Myocyte (in vitro differentiated cells): ENCODE measurements around the gene PDSS2. TPM values are rescaled to one million over a fixed set of nuclear protein-coding genes. Genes with fewer than 3 reads are reported as not detected.
"Not testable (repeated sequence)": the region's sequence is repeated elsewhere in the genome, so short reads cannot be mapped to it uniquely, and the experiment has no call there.

Experiments used
- DNase-seq: peaks from one replicate; pipeline ENCODE4 v3.0.0-alpha.2; 2012; ENCODE audit warnings: low read depth
- total RNA-seq: library from RNA; depleted of rRNA; stranded (reverse); fragments of >200 nt; gene quantifications from 2 replicates; pipeline ENCODE4 v1.2.3, GENCODE V29; 2014

The PDSS2 gene
- total RNA-seq, 1 donor from 2014 or later = 87.6 TPM

DNA sequence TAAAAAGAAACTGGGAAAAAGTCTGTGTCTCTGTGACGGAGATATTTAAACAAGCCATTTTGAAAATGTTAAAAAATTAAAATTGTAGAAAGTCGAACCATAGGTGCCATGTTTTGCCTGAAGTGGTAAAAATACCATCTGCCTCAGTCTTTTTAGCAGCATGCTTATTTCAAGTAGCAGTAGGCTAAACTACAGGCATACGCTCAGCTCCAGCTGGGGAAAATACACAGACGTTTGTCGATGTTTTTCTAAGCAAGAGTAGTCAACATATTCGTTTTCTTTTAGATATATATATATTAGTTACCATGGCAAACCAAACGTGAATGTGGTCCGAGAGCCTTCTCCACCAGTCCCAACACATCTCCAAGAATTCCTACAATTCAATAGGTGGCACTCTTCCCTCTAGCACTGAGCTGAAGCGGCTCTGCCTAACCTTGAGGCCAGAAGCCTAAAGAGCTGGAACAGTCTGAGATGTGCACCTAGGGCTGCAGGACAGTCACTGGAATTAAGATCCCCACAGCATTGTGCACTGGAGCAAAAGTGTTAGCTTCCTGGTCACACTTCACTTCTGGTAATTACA is 273.9 kb downstream of the PDSS2 start:
- peak; percentile 9 for DNase-seq

DNA sequence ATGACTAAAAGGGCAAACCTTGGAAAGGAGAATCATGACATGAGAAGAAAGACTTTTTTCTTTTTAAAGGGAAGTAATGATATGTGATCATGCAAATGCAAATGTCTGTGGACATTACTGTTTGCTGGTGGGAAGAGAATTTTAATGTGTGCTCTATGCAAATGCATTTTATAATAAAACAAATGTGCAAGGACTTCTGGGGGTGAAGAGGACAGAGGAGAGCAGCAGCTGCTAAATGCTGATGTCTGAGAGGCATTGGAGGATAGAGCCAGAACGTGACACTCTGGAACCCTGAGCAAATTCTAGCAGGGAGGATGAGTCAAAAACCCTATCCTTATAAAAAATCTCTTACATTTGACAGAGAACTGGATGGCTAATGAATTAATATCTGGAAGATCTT is 274.9 kb downstream of the PDSS2 start:
- DNase-seq = no peak

DNA sequence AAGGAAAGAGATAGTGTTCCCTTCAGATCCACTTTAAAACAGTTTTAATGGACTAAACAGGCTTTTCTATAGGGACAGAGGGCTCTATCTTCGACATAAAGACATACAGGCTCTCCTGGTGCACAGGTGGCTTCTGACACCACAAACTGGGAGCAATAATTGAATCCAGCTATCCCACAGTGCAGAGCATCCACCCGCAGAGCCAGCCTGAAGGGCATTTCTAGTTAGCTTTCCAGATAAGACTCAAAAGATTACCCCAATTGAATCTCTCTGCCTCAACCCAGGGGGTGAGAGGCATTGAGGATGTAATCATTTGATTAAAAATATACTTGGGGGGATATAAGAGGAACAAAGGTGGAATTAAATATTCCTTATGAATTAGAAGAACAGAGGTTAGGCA is 279.3 kb downstream of the PDSS2 start:
- no peak for DNase-seq

DNA sequence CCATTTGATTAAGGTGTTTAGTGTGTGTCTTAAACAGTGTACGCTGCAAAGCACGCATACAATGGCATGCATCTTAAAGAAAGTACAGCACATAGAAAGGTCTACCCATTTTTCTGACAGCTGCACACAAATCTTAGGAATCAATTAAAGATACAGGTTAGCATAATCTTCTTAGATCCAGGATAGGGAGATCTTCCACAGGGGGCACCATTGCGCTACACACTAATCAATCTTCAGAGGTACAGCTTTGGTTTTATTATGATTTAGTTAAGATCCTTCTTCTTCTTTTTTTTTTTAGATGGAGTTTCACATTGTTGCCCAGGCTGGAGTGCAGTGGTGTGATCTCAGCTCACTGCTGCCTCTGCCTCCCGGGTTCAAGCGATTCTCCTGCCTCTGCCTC is 280.4 kb downstream of the PDSS2 start:
- peak; percentile 13 for DNase-seq

DNA sequence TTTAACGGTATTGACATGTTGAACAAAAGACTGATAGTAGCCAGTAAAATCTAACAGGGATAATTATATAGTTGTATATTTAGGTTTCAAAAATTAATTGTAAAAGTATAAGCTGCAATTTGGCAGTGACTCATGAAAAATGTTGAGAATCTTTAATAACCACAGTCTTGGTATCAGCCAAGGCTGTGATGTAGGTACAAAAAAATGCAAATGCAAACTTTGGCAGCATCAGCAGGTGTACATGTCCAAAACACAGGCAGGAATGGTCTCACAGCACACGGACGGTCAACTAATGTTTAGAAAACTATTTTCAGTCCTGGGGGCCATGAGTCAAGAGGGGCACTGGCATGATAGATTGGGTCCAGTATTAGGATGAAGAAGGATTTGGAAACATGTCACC is 285.6 kb downstream of the PDSS2 start:
- DNase-seq = no peak

DNA sequence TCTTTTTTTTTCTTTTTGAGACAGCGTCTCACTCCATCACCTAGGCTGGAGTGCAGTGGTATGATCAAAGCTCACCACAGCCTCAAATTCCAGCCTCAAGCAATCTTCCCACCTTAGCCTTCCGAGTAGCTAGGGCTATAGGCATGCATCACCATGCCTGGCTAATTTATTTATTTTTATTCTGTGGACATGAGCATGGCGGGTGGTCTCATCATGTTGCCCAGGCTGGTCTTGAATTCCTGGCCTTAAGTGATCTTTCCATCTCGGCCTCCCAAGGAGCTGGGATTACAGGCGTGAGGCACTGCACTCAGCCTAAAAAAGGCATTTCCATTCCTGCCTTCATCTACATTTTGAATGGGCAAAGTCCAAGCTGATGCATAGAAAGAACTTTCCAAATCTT is 287.9 kb downstream of the PDSS2 start:
- DNase-seq = no peak

GRCh38 chr6:107164299-107164698 is 295.1 kb downstream of the PDSS2 start:
- DNase-seq = not testable (repeated sequence)

- DNase-seq = no peak
Observed at GRCh38 chr6:107161521-107161920, 297.8 kb downstream of the PDSS2 start.

DNA sequence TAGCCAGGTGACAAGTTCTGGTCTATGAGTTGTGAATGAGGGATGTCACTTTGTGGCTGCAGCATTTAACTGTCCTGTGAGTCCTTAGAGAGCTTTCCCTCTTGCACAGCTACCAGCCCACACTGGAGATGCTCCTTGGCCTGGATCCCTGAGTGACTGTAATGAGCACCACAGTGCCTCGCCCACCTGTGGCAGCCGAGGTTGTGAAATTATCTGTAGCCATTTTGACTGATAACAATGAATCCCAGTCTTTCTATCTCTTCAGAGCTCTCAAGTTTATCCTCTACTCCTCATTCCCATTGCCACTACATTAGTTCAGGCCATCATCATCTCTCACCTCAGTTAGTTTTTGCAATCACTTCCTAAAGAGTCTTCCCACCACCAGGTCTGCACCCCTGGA is 302.7 kb downstream of the PDSS2 start:
- no peak for DNase-seq

DNA sequence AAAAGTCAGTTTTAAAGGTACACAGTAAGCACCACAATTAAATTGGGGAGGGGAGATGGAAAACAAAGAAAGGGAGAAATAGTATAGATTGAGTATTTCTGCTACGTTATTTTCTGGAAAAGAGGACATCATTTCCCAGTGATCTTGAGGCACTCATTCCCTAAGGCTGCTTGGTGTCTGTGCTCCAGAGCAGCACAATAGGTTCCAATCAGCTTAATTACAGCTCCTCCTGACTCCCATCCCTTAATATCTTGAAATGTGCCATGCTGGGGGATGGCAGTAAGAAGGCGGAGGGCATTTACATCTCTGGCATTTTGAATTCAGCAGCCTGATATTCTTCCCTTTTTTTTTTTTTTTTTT is 304.6 kb downstream of the PDSS2 start:
- no peak for DNase-seq

GRCh38 chr6:107154131-107154800 is 305.1 kb downstream of the PDSS2 start:
- DNase-seq = no peak

DNA sequence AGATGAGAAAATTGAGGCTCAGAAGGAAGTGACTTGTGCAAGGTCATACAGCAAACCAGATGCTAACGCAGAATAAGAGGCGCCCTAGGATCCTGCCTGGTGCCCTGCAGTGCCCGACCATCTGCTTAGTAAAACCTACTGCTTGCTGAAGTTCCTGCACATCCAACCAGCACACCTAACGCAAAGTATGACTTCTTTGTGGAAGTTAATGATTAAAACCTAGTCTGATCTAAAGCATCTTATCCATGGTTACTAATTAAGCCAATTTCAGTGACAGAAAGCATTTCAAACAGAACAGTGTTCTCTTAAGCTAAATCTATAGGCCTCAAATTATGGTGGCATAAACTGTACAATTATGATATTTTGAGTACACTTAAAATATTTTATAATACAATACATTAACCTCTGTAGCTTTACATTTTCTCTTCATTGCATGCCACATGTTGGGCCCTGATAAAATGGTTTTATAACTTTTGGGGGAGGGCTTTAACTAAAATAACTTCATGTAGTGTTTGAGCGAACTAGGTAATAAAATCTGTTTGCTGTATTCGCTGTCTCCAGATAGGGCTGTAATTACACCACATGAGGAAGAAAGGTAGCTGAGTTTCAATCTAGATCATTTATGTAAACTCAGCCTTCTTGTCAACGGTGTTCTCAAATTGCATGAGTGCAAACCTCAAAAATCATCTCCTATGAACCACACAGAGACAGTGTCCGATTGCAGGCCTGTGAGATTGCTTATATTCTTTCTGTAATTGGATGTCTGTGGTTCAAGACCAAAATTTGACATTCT is 306.5 kb downstream of the PDSS2 start:
- DNase-seq = peak; percentile 13

DNA sequence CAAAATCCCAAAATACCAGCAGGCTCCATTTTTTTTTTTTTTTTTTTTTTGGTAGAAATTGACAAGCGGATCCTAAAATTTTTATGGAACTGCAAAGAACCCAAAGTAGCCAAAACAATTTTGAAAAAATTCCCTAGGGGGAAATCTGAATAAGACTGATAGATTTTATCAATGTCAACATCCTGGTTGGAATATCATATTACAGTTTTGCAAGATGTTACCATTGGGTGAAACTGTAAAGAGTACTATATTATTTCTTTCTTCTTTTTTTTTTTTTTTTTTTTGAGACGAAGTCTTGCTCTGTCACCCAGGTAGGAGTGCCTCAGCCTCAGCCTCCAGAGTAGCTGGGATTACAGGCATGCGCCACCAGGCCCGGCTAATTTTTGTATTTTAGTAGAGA is 314.7 kb downstream of the PDSS2 start:
- DNase-seq = no peak

DNA sequence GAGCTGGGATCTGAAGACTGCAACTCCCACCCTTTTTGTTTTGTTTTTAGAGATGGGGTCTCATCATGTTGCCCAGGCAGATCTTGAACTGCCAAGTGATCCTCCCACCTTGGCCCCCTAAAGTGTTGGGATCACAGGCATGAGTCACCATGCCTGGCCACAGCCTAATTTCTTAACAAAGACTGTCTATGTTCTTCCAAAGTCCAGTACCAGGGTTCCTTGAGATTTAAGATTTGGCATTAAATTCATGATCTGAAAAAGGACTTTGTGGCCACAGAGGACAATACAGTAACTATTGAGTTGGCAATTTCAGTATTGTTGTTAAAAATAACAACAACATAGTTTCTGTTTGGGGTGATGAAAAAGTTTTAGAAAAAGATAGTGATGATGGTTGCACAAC is 315.4 kb downstream of the PDSS2 start:
- no peak for DNase-seq

GRCh38 chr6:107140581-107140980 is 318.8 kb downstream of the PDSS2 start:
- DNase-seq = no peak

DNA sequence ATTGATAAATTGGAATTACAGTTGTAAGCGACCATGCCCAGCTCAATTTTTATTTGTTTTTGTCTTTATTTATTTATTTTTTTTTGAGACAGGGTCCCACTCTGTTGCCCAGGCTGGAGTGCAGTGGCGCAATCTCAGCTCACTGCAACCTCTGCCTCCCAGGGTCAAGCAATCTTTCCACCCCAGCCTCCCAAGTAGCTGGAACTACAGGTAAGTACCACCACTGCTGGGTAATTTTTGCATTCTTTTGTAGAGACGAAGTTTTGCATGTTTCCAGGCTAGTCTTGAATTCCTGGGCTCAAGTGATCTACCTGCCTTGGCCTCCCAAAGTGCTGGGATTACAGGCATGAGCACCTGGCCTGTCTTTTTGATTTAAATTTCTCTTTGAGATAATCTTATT is 323.0 kb downstream of the PDSS2 start:
- not testable (repeated sequence) for DNase-seq

DNA sequence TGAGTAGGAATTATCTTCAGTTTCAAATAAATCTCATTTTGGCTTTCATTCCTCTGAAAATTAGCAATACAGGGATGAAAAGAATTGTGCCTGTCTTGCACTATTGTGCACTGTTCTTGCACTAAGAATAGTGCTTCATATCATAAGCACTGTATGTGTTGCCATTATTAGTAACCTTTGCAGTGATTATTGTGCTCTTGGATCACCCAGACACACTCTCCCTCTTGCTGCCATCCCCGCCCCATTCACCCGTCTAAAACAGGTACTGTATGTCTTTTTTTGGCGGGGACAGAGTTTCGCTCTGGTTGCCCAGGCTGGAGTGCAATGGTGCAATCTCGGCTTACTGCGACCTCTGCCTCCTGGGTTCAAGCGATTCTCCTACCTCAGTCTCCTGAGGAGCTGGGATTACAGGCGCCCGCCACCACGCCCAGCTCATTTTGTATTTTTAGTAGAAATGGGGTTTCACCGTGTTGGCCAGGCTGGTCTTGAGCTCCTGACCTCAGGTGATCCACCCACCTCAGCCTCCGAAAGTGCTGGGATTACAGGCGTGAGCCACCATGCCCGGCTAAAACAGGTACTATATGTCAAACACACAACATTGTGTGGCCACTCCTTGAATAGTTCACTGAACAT is 324.2 kb downstream of the PDSS2 start:
- DNase-seq = not testable (repeated sequence)

- peak; percentile 46 for DNase-seq
Observed at GRCh38 chr6:107132330-107132954, 326.9 kb downstream of the PDSS2 start.

DNA sequence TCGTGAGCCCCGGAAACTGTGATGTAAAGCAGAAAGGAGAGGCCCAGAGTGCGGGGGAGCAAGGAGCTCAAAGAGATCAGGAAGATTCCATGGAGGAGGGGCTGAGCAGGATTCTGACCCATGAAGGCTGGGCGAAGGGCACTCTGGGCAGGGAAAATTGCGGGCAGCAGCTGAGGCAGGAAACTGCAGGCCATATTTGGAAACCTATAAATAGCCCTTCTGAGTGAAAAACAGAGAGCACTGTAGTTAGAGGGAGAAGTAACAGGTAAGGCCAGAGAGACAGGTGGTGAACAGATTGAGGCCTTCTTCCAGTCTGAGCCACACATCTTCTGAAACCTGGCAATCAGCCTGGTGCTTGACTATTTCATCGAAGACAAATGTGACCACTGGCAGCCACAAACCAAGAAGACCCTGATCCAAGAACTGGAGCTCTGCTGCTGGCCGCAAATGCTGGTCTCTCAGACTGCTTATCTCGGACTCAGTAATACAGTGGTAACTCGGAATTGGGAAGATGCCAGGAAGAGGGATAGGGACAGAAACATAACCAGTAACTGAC is 329.9 kb downstream of the PDSS2 start:
- DNase-seq = peak; percentile 47

- no peak for DNase-seq
Observed at GRCh38 chr6:107128577-107128976, 330.8 kb downstream of the PDSS2 start.

GRCh38 chr6:107128175-107128574 is 331.2 kb downstream of the PDSS2 start:
- no peak for DNase-seq
